GM12891 (cell line): Measurements from ENCODE around the gene MPPED2.

Experiments
- PAX5 ChIP-seq: IDR thresholded peaks from 2 replicates; pipeline ENCODE4 v1.6.1; 2011; ENCODE audit warnings: low read length, moderate library complexity, mild to moderate bottlenecking; ENCODE audit not compliant: insufficient read depth, severe bottlenecking
- POLR2A ChIP-seq: IDR thresholded peaks from 2 replicates; pipeline ENCODE4 v1.6.1; 2011; ENCODE audit warnings: low read depth, low read length, control low read depth
- POLR2AphosphoS5 ChIP-seq: IDR thresholded peaks from 2 replicates; pipeline ENCODE4 v1.6.1; 2011; ENCODE audit warnings: low read depth, low read length, control low read depth
- POU2F2 ChIP-seq: IDR thresholded peaks from 2 replicates; pipeline ENCODE4 v1.6.1; 2011; ENCODE audit warnings: low read depth, mild to moderate bottlenecking, control low read depth, low read length, moderate library complexity
- TAF1 ChIP-seq: IDR thresholded peaks from 2 replicates; pipeline ENCODE4 v1.6.1; 2011; ENCODE audit warnings: low read depth, low read length, control low read depth

DNA sequence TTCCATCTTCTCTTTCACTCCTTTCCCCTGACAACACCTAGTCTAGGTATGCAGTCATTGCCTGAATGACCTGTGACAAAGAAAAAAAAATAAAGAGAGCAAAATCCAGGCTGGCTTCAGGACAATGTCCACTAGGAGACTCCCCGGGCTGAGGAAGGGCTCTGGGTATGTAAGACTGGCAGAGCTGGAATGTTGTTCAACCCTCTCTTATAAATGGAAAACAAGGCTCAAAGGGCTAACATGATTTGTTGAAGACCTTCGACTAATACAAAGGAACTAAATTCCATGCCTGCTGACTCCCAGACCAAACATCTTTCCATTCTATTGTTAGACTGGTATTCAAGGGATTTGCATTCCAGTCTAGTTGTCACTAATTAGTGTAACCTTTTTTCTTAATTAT, 141.1 kb downstream of the MPPED2 start:
- no peak for TF ChIP-seq POLR2A
- no peak for TF ChIP-seq POU2F2
- TF ChIP-seq POLR2AphosphoS5 = no peak
- no peak for TF ChIP-seq TAF1
- TF ChIP-seq PAX5 = no peak
